H9 (cell line): ENCODE data around the gene NOP58. TPM values are rescaled to one million over a fixed set of nuclear protein-coding genes. Genes with fewer than 3 reads are reported as not detected.
"Not testable (repeated sequence)": the region's sequence is repeated elsewhere in the genome, so short reads cannot be mapped to it uniquely, and the experiment has no call there.

ENCODE experiments used
- DNase-seq: peaks from one replicate; pipeline ENCODE4 v3.0.0-alpha.2; 2017
- H2AFZ ChIP-seq: one replicate; pipeline ENCODE4 v1.6.1; 2013; ENCODE audit warnings: mild to moderate bottlenecking, low read length, control low read depth, moderate library complexity
- H2AK5ac ChIP-seq: 2 replicates; pipeline ENCODE4 v1.6.1; 2013; ENCODE audit warnings: low read length, control low read depth, mixed read lengths; ENCODE audit not compliant: insufficient read length
- H2BK120ac ChIP-seq: one replicate; pipeline ENCODE4 v1.6.1; 2013; ENCODE audit warnings: low read depth, mild to moderate bottlenecking, low read length, control low read depth, inconsistent platforms; ENCODE audit not compliant: poor library complexity, severe bottlenecking
- H2BK12ac ChIP-seq: 2 replicates; pipeline ENCODE4 v1.6.1; 2013; ENCODE audit warnings: low read length, control low read depth, mixed read lengths, low read depth; ENCODE audit not compliant: insufficient read length
- H2BK15ac ChIP-seq: 2 replicates; pipeline ENCODE4 v1.6.1; 2013; ENCODE audit warnings: low read depth, low read length, control low read depth
- H2BK20ac ChIP-seq: one replicate; pipeline ENCODE4 v1.6.1; 2013; ENCODE audit warnings: low read depth, mild to moderate bottlenecking, low read length, control low read depth, inconsistent platforms; ENCODE audit not compliant: poor library complexity, severe bottlenecking
- H2BK5ac ChIP-seq: 2 replicates; pipeline ENCODE4 v1.6.1; 2013; ENCODE audit warnings: low read length, control low read depth, mixed read lengths; ENCODE audit not compliant: insufficient read length
- H3K14ac ChIP-seq: 2 replicates; pipeline ENCODE4 v1.6.1; 2013; ENCODE audit warnings: low read length, control low read depth; ENCODE audit not compliant: insufficient read depth
- H3K18ac ChIP-seq: 2 replicates; pipeline ENCODE4 v1.6.1; 2013; ENCODE audit warnings: low read depth, mild to moderate bottlenecking, mixed read lengths, low read length, control low read depth; ENCODE audit not compliant: insufficient read length
- H3K23ac ChIP-seq: 2 replicates; pipeline ENCODE4 v1.6.1; 2013; ENCODE audit warnings: low read length, control low read depth, mixed read lengths, low read depth; ENCODE audit not compliant: insufficient read length
- H3K23me2 ChIP-seq: 2 replicates; pipeline ENCODE4 v1.6.1; 2013; ENCODE audit warnings: low read depth, mild to moderate bottlenecking, mixed read lengths, low read length, control low read depth; ENCODE audit not compliant: insufficient read length, poor library complexity, severe bottlenecking
- H3K27ac ChIP-seq: 2 replicates; pipeline ENCODE4 v1.5.1; 2013; ENCODE audit warnings: low read length, control low read depth, mixed read lengths, low read depth; ENCODE audit not compliant: insufficient read length
- H3K27me3 ChIP-seq: 2 replicates; pipeline ENCODE4 v1.6.1; 2013; ENCODE audit warnings: low read length, control low read depth, inconsistent platforms; ENCODE audit not compliant: insufficient read depth
- H3K4ac ChIP-seq: 2 replicates; pipeline ENCODE4 v1.6.1; 2013; ENCODE audit warnings: low read depth, mild to moderate bottlenecking, control low read depth, inconsistent platforms, low read length, moderate library complexity
- H3K4me1 ChIP-seq: 2 replicates; pipeline ENCODE4 v1.6.1; 2013; ENCODE audit warnings: low read length, control low read depth, inconsistent platforms; ENCODE audit not compliant: insufficient read depth
- H3K4me2 ChIP-seq: 2 replicates; pipeline ENCODE4 v1.6.1; 2013; ENCODE audit warnings: low read length, control low read depth, mixed read lengths; ENCODE audit not compliant: insufficient read length, insufficient read depth
- H3K56ac ChIP-seq: 2 replicates; pipeline ENCODE4 v1.6.1; 2013; ENCODE audit warnings: low read depth, mild to moderate bottlenecking, mixed read lengths, low read length, control low read depth; ENCODE audit not compliant: insufficient read length
- H3K79me1 ChIP-seq: 2 replicates; pipeline ENCODE4 v1.6.1; 2013; ENCODE audit warnings: low read depth, mild to moderate bottlenecking, moderate library complexity, low read length, control low read depth, inconsistent platforms; ENCODE audit not compliant: insufficient read depth, poor library complexity, severe bottlenecking
- H3K79me2 ChIP-seq: 2 replicates; pipeline ENCODE4 v1.6.1; 2013; ENCODE audit warnings: low read length, control low read depth, inconsistent platforms; ENCODE audit not compliant: insufficient read depth
- H3K9ac ChIP-seq: 2 replicates; pipeline ENCODE4 v1.6.1; 2013; ENCODE audit warnings: low read length, control low read depth, mixed read lengths; ENCODE audit not compliant: insufficient read length; ENCODE audit errors: extremely low read depth
- H3K9me3 ChIP-seq: one replicate; pipeline ENCODE4 v1.6.1; 2013; ENCODE audit warnings: low read depth, low read length, inconsistent platforms; ENCODE audit not compliant: control insufficient read depth
- H3T11ph ChIP-seq: one replicate; pipeline ENCODE4 v1.6.1; 2013; ENCODE audit warnings: mild to moderate bottlenecking, low read length, control low read depth, inconsistent platforms
- H4K20me1 ChIP-seq: one replicate; pipeline ENCODE4 v1.6.1; 2013; ENCODE audit not compliant: control insufficient read depth, insufficient read length, insufficient read depth
- H4K5ac ChIP-seq: 2 replicates; pipeline ENCODE4 v1.6.1; 2013; ENCODE audit warnings: low read depth, mild to moderate bottlenecking, mixed read lengths, low read length, control low read depth; ENCODE audit not compliant: insufficient read length
- H4K8ac ChIP-seq: replicated peaks from 2 replicates; pipeline ENCODE4 v1.6.1; 2013; ENCODE audit warnings: low read length, control low read depth, mixed read lengths, low read depth; ENCODE audit not compliant: insufficient read length
- H4K91ac ChIP-seq: 2 replicates; pipeline ENCODE4 v1.6.1; 2013; ENCODE audit warnings: low read depth, mild to moderate bottlenecking, moderate library complexity, mixed read lengths, low read length, control low read depth; ENCODE audit not compliant: insufficient read length
- H3K27ac Mint-ChIP-seq, 3 experiments: 2 replicates in 2 of 3; 3 replicates in 1 of 3; pipeline ENCODE4 v1.8.0; 2020 to 2021; ENCODE audit warnings: mixed read lengths in 3 of 3, mild to moderate bottlenecking in 1 of 3, moderate library complexity in 1 of 3
- H3K27me3 Mint-ChIP-seq: 2 replicates; pipeline ENCODE4 v1.8.0; 2021; ENCODE audit warnings: low read depth, mild to moderate bottlenecking, moderate library complexity, mixed read lengths
- H3K36me3 Mint-ChIP-seq, 3 experiments: 2 replicates in 2 of 3; 3 replicates in 1 of 3; pipeline ENCODE4 v1.8.0; 2020 to 2021; ENCODE audit warnings: low read depth in 3 of 3, mixed read lengths in 3 of 3; ENCODE audit not compliant: insufficient read depth in 1 of 3
- H3K4me1 Mint-ChIP-seq, 2 experiments: 2 replicates each; pipeline ENCODE4 v1.8.0; 2020; ENCODE audit warnings: mixed read lengths in 2 of 2
- H3K4me3 Mint-ChIP-seq, 2 experiments: 2 replicates in 1 of 2; 3 replicates in 1 of 2; pipeline ENCODE4 v1.8.0; 2020 to 2021; ENCODE audit warnings: mild to moderate bottlenecking in 2 of 2, mixed read lengths in 2 of 2, moderate library complexity in 1 of 2
- H3K9me3 Mint-ChIP-seq, 2 experiments: 2 replicates in 1 of 2; 3 replicates in 1 of 2; pipeline ENCODE4 v1.8.0; 2020; ENCODE audit warnings: mild to moderate bottlenecking in 2 of 2, mixed read lengths in 2 of 2, moderate library complexity in 1 of 2
- WGBS: extraction: QIAGEN DNeasy Blood & Tissue Kit; methylation state at CpG from one replicate; pipeline ENCODE4 v1.1.7; 2013; ENCODE audit warnings: missing lambda C conversion rate, low lambda C conversion rate, mixed read lengths; ENCODE audit not compliant: insufficient read length; ENCODE audit errors: extremely low coverage; 5-methylcytosine and 5-hydroxymethylcytosine counted together
- total RNA-seq: library from RNA; stranded (reverse); gene quantifications from 2 replicates; pipeline ENCODE4 v1.2.1, GENCODE V29; 2021
- TF ChIP-seq, protein P1 (sequence below): fragments of 200-600 bp; sonication (generic); conservative IDR thresholded peaks from 3 replicates; pipeline ENCODE4 v1.8.0; 2021; ENCODE audit warnings: antibody characterized with exemption, mild to moderate bottlenecking

NOP58 gene
- total RNA-seq, 1 experiment from 2014 or later: 168 TPM

DNA sequence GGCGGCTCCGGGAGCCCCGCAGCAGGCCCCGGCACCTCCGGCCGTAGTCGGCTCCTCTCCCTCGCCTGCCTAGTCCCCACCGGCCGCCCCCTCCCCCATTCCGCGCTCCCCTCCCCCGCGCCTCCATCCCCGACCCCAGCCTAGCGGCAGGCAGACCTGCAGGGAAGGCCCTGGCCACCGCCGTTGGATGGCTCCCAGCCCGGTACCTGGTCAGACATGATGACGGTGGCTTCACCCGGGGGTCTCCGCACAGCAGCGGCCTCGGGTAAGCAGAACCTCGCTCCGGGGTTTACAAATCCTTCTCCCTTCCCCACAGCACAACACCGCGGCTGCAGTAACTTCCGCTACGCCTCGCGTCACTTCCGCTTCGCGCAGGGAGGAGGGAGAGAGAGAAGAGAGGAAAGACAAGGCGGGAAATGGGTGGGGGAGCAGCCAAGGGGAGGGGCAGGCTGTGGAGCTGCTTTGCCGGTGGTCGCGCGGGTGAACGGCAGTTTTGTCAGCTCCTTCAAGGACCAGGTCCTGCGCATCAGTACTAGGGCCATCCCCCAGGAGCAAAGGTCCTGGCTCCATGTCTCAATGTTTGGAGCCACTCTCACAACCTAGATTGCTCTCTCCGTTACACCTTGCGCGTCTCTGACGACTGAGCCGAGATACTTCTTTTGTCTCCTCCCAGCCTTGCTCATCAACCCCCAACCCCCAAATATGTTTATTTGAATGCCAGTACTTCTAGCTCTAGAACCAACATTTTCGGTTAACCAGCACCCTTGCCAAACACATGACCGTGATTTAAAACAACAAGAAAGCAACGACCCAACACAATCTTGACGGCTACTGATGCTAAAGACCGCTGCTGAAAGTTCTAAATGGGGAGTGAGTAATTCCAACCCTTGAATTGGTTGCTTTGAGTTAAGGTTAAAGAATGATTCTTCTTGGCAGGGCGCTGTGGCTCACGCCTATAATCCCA, 27.0 kb upstream of the NOP58 start, which contains the start of gene SUMO1:
Gene SUMO1, minus strand, starts transcription at position 364 of the 964 bp plus-strand sequence. Its CDS starts 146 bp downstream, at position 218.
- WGBS: no CpG with 5 or more reads among the region's 54 CpGs
- no peak within 1 kb of the TSS for H2AFZ ChIP-seq
- peak within 1 kb of the TSS; percentile 78 for H3K4me2 ChIP-seq

DNA sequence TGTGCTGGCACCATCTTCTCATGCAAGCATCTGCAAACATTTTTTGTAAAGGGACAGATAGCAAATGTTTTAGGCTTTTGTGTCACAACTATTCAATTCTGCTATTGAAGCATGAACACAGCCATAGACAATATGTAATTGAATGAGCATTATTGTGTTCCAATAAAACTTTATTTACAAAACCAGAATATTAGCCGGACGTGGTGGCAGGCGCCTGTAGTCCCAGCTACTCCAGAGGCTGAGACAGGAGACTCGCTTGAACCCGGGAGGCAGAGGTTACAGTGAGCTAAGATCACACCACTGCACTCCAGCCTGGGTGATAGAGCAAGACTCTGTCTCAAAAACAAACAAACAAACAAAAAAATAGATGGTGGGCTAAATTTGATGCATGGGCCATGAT, 17.9 kb upstream of the NOP58 start:
- H3K4me2 ChIP-seq, DNase-seq, H3K56ac ChIP-seq, H3K27ac ChIP-seq, H3K4me1 ChIP-seq, H4K8ac ChIP-seq, H3K27ac Mint-ChIP-seq, H3K27me3 Mint-ChIP-seq, H2AK5ac ChIP-seq, H3T11ph ChIP-seq, H2BK15ac ChIP-seq, H2BK12ac ChIP-seq, H3K79me2 ChIP-seq, H3K18ac ChIP-seq, H3K9me3 Mint-ChIP-seq, H3K23ac ChIP-seq, H3K14ac ChIP-seq, H3K36me3 Mint-ChIP-seq, H2AFZ ChIP-seq, H2BK20ac ChIP-seq, H4K20me1 ChIP-seq, H2BK5ac ChIP-seq, H3K79me1 ChIP-seq, H2BK120ac ChIP-seq, H3K4me3 Mint-ChIP-seq, H3K4ac ChIP-seq, H3K9ac ChIP-seq, H4K91ac ChIP-seq, H4K5ac ChIP-seq, H3K23me2 ChIP-seq, H3K9me3 ChIP-seq, H3K27me3 ChIP-seq: not testable (repeated sequence)
- no CpG with 5 or more reads among the region's 5 CpGs for WGBS
- peaks cover 16 to 18% of the 10 kb centered on the region in 2 experiments for H3K4me1 Mint-ChIP-seq

More for the DNA sequence above, 27.0 kb upstream of the NOP58 start, which contains the start of gene SUMO1:
- no peak within 1 kb of the TSS for H3K23ac ChIP-seq
- no peaks in the 10 kb centered on the region; the same call in 1 of the 2 replicates for H3K4me1 ChIP-seq
- peak within 1 kb of the TSS; percentile 97 for H3K14ac ChIP-seq
- no peak within 1 kb of the TSS for H2BK12ac ChIP-seq
- H2BK5ac ChIP-seq: peak within 1 kb of the TSS; percentile 69
- peak within 1 kb of the TSS; percentile 98 to 99 (median 99) for H3K27ac Mint-ChIP-seq
- H3K79me1 ChIP-seq: no peaks in the 10 kb centered on the region
- peak within 1 kb of the TSS; percentile 54 for H4K91ac ChIP-seq
- TF ChIP-seq, protein P1, sequence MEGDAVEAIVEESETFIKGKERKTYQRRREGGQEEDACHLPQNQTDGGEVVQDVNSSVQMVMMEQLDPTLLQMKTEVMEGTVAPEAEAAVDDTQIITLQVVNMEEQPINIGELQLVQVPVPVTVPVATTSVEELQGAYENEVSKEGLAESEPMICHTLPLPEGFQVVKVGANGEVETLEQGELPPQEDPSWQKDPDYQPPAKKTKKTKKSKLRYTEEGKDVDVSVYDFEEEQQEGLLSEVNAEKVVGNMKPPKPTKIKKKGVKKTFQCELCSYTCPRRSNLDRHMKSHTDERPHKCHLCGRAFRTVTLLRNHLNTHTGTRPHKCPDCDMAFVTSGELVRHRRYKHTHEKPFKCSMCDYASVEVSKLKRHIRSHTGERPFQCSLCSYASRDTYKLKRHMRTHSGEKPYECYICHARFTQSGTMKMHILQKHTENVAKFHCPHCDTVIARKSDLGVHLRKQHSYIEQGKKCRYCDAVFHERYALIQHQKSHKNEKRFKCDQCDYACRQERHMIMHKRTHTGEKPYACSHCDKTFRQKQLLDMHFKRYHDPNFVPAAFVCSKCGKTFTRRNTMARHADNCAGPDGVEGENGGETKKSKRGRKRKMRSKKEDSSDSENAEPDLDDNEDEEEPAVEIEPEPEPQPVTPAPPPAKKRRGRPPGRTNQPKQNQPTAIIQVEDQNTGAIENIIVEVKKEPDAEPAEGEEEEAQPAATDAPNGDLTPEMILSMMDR: no peak
- peaks cover 0 to 1% of the 10 kb centered on the region in 2 experiments; a peak in 1 of 5 replicates for H3K9me3 Mint-ChIP-seq
- H2BK20ac ChIP-seq: no peak within 1 kb of the TSS
- H2BK120ac ChIP-seq: peak within 1 kb of the TSS; percentile 87
- peaks cover 3 to 9% (median 7%) of the 10 kb centered on the region in 3 experiments; a peak in 5 of 7 replicates for H3K36me3 Mint-ChIP-seq
- H4K8ac ChIP-seq: no peak within 1 kb of the TSS
- H3K4ac ChIP-seq: peak within 1 kb of the TSS; percentile 51; the same call in 1 of the 2 replicates
- H3K9me3 ChIP-seq: no peaks in the 10 kb centered on the region
- no peaks in the 10 kb centered on the region for H3K27me3 ChIP-seq
- peak within 1 kb of the TSS; percentile 88 for H3K27ac ChIP-seq
- H3T11ph ChIP-seq: no peak within 1 kb of the TSS
- peak within 1 kb of the TSS; percentile 99 for H3K9ac ChIP-seq
- H4K20me1 ChIP-seq: no peaks in the 10 kb centered on the region
- peaks cover 14 to 22% of the 10 kb centered on the region in 2 experiments for H3K4me1 Mint-ChIP-seq
- peak within 1 kb of the TSS; percentile 96 to 98 for H3K4me3 Mint-ChIP-seq
- peak within 1 kb of the TSS; percentile 36 for H3K56ac ChIP-seq
- H3K79me2 ChIP-seq: peaks cover 32% of the 10 kb centered on the region; the same call in 1 of the 2 replicates
- H3K27me3 Mint-ChIP-seq: no peaks in the 10 kb centered on the region
- peak within 1 kb of the TSS; percentile 33 for H4K5ac ChIP-seq
- peaks cover 5% of the 10 kb centered on the region for H3K23me2 ChIP-seq
- peak within 1 kb of the TSS; percentile 98 for H3K18ac ChIP-seq
- no peak within 1 kb of the TSS for H2BK15ac ChIP-seq
- no peak within 1 kb of the TSS for H2AK5ac ChIP-seq
- peak; percentile 96 for DNase-seq
